H9 (cell line): Measurements from ENCODE around the gene LCN2. TPM values are rescaled to one million over a fixed set of nuclear protein-coding genes. Genes with fewer than 3 reads are reported as not detected.

Source experiments
- DNase-seq: peaks from one replicate; pipeline ENCODE4 v3.0.0-alpha.2; 2017
- H2AFZ ChIP-seq: one replicate; pipeline ENCODE4 v1.6.1; 2013; ENCODE audit warnings: mild to moderate bottlenecking, low read length, control low read depth, moderate library complexity
- H2AK5ac ChIP-seq: 2 replicates; pipeline ENCODE4 v1.6.1; 2013; ENCODE audit warnings: low read length, control low read depth, mixed read lengths; ENCODE audit not compliant: insufficient read length
- H2BK120ac ChIP-seq: one replicate; pipeline ENCODE4 v1.6.1; 2013; ENCODE audit warnings: low read depth, mild to moderate bottlenecking, low read length, control low read depth, inconsistent platforms; ENCODE audit not compliant: poor library complexity, severe bottlenecking
- H2BK12ac ChIP-seq: 2 replicates; pipeline ENCODE4 v1.6.1; 2013; ENCODE audit warnings: low read length, control low read depth, mixed read lengths, low read depth; ENCODE audit not compliant: insufficient read length
- H2BK15ac ChIP-seq: 2 replicates; pipeline ENCODE4 v1.6.1; 2013; ENCODE audit warnings: low read depth, low read length, control low read depth
- H2BK20ac ChIP-seq: one replicate; pipeline ENCODE4 v1.6.1; 2013; ENCODE audit warnings: low read depth, mild to moderate bottlenecking, low read length, control low read depth, inconsistent platforms; ENCODE audit not compliant: poor library complexity, severe bottlenecking
- H2BK5ac ChIP-seq: 2 replicates; pipeline ENCODE4 v1.6.1; 2013; ENCODE audit warnings: low read length, control low read depth, mixed read lengths; ENCODE audit not compliant: insufficient read length
- H3K14ac ChIP-seq: 2 replicates; pipeline ENCODE4 v1.6.1; 2013; ENCODE audit warnings: low read length, control low read depth; ENCODE audit not compliant: insufficient read depth
- H3K18ac ChIP-seq: 2 replicates; pipeline ENCODE4 v1.6.1; 2013; ENCODE audit warnings: low read depth, mild to moderate bottlenecking, mixed read lengths, low read length, control low read depth; ENCODE audit not compliant: insufficient read length
- H3K23ac ChIP-seq: 2 replicates; pipeline ENCODE4 v1.6.1; 2013; ENCODE audit warnings: low read length, control low read depth, mixed read lengths, low read depth; ENCODE audit not compliant: insufficient read length
- H3K23me2 ChIP-seq: 2 replicates; pipeline ENCODE4 v1.6.1; 2013; ENCODE audit warnings: low read depth, mild to moderate bottlenecking, mixed read lengths, low read length, control low read depth; ENCODE audit not compliant: insufficient read length, poor library complexity, severe bottlenecking
- H3K27ac ChIP-seq: 2 replicates; pipeline ENCODE4 v1.5.1; 2013; ENCODE audit warnings: low read length, control low read depth, mixed read lengths, low read depth; ENCODE audit not compliant: insufficient read length
- H3K27me3 ChIP-seq: 2 replicates; pipeline ENCODE4 v1.6.1; 2013; ENCODE audit warnings: low read length, control low read depth, inconsistent platforms; ENCODE audit not compliant: insufficient read depth
- H3K4ac ChIP-seq: 2 replicates; pipeline ENCODE4 v1.6.1; 2013; ENCODE audit warnings: low read depth, mild to moderate bottlenecking, control low read depth, inconsistent platforms, low read length, moderate library complexity
- H3K4me1 ChIP-seq: 2 replicates; pipeline ENCODE4 v1.6.1; 2013; ENCODE audit warnings: low read length, control low read depth, inconsistent platforms; ENCODE audit not compliant: insufficient read depth
- H3K4me2 ChIP-seq: 2 replicates; pipeline ENCODE4 v1.6.1; 2013; ENCODE audit warnings: low read length, control low read depth, mixed read lengths; ENCODE audit not compliant: insufficient read length, insufficient read depth
- H3K56ac ChIP-seq: 2 replicates; pipeline ENCODE4 v1.6.1; 2013; ENCODE audit warnings: low read depth, mild to moderate bottlenecking, mixed read lengths, low read length, control low read depth; ENCODE audit not compliant: insufficient read length
- H3K79me1 ChIP-seq: 2 replicates; pipeline ENCODE4 v1.6.1; 2013; ENCODE audit warnings: low read depth, mild to moderate bottlenecking, moderate library complexity, low read length, control low read depth, inconsistent platforms; ENCODE audit not compliant: insufficient read depth, poor library complexity, severe bottlenecking
- H3K79me2 ChIP-seq: 2 replicates; pipeline ENCODE4 v1.6.1; 2013; ENCODE audit warnings: low read length, control low read depth, inconsistent platforms; ENCODE audit not compliant: insufficient read depth
- H3K9ac ChIP-seq: 2 replicates; pipeline ENCODE4 v1.6.1; 2013; ENCODE audit warnings: low read length, control low read depth, mixed read lengths; ENCODE audit not compliant: insufficient read length; ENCODE audit errors: extremely low read depth
- H3K9me3 ChIP-seq: one replicate; pipeline ENCODE4 v1.6.1; 2013; ENCODE audit warnings: low read depth, low read length, inconsistent platforms; ENCODE audit not compliant: control insufficient read depth
- H3T11ph ChIP-seq: one replicate; pipeline ENCODE4 v1.6.1; 2013; ENCODE audit warnings: mild to moderate bottlenecking, low read length, control low read depth, inconsistent platforms
- H4K20me1 ChIP-seq: one replicate; pipeline ENCODE4 v1.6.1; 2013; ENCODE audit not compliant: control insufficient read depth, insufficient read length, insufficient read depth
- H4K5ac ChIP-seq: 2 replicates; pipeline ENCODE4 v1.6.1; 2013; ENCODE audit warnings: low read depth, mild to moderate bottlenecking, mixed read lengths, low read length, control low read depth; ENCODE audit not compliant: insufficient read length
- H4K8ac ChIP-seq: replicated peaks from 2 replicates; pipeline ENCODE4 v1.6.1; 2013; ENCODE audit warnings: low read length, control low read depth, mixed read lengths, low read depth; ENCODE audit not compliant: insufficient read length
- H4K91ac ChIP-seq: 2 replicates; pipeline ENCODE4 v1.6.1; 2013; ENCODE audit warnings: low read depth, mild to moderate bottlenecking, moderate library complexity, mixed read lengths, low read length, control low read depth; ENCODE audit not compliant: insufficient read length
- H3K27ac Mint-ChIP-seq, 3 experiments: 2 replicates in 2 of 3; 3 replicates in 1 of 3; pipeline ENCODE4 v1.8.0; 2020 to 2021; ENCODE audit warnings: mixed read lengths in 3 of 3, mild to moderate bottlenecking in 1 of 3, moderate library complexity in 1 of 3
- H3K27me3 Mint-ChIP-seq: 2 replicates; pipeline ENCODE4 v1.8.0; 2021; ENCODE audit warnings: low read depth, mild to moderate bottlenecking, moderate library complexity, mixed read lengths
- H3K36me3 Mint-ChIP-seq, 3 experiments: 2 replicates in 2 of 3; 3 replicates in 1 of 3; pipeline ENCODE4 v1.8.0; 2020 to 2021; ENCODE audit warnings: low read depth in 3 of 3, mixed read lengths in 3 of 3; ENCODE audit not compliant: insufficient read depth in 1 of 3
- H3K4me1 Mint-ChIP-seq, 2 experiments: 2 replicates each; pipeline ENCODE4 v1.8.0; 2020; ENCODE audit warnings: mixed read lengths in 2 of 2
- H3K4me3 Mint-ChIP-seq, 2 experiments: 2 replicates in 1 of 2; 3 replicates in 1 of 2; pipeline ENCODE4 v1.8.0; 2020 to 2021; ENCODE audit warnings: mild to moderate bottlenecking in 2 of 2, mixed read lengths in 2 of 2, moderate library complexity in 1 of 2
- H3K9me3 Mint-ChIP-seq, 2 experiments: 2 replicates in 1 of 2; 3 replicates in 1 of 2; pipeline ENCODE4 v1.8.0; 2020; ENCODE audit warnings: mild to moderate bottlenecking in 2 of 2, mixed read lengths in 2 of 2, moderate library complexity in 1 of 2
- WGBS: extraction: QIAGEN DNeasy Blood & Tissue Kit; methylation state at CpG from one replicate; pipeline ENCODE4 v1.1.7; 2013; ENCODE audit warnings: missing lambda C conversion rate, low lambda C conversion rate, mixed read lengths; ENCODE audit not compliant: insufficient read length; ENCODE audit errors: extremely low coverage; 5-methylcytosine and 5-hydroxymethylcytosine counted together
- total RNA-seq: library from RNA; stranded (reverse); gene quantifications from 2 replicates; pipeline ENCODE4 v1.2.1, GENCODE V29; 2021
- TF ChIP-seq, protein P1 (sequence below): fragments of 200-600 bp; sonication (generic); conservative IDR thresholded peaks from 3 replicates; pipeline ENCODE4 v1.8.0; 2021; ENCODE audit warnings: antibody characterized with exemption, mild to moderate bottlenecking

LCN2 gene
- total RNA-seq, 1 experiment from 2014 or later = not detected

DNA sequence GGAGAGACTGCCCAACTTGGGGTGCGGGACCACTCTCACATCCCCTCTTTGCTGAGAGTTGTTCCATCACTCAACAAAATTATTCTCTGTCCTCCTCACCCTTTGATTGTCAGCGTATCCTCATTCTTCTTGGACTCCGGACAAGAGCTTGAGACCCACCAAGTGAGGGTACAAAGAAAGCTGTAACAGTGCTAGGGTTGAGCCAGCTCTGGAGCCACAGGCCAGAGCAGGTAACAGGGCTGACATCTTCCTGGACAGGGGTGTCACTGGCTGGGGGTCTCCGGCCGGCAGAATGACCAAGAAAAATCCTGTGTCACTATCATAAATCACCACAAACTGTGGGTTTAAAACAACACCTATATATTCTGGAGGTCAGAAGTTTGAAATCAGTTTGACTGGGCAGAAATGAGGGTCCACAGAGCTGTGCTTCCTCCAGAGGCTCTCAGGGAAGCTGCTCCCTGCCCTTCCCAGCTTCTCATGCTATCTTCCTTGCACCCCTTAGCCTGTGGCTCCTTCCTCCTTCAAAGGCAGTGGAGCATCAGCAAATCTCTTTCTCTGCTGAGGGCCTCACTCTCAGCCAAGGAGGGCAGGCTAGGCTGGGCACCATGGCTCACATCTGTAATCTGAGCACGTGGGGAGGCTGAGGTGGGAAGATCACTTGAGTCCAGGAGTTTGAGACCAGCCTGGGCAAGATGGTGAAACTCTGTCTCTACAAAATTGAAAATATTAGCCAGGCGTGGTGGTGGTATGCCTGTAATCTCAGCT lies 6.7 kb downstream of the LCN2 start:
- H3K79me1 ChIP-seq = no peaks in the 10 kb centered on the region
- H3K9ac ChIP-seq = no peak overlapping the region
- no peak overlapping the region for H3K27ac Mint-ChIP-seq
- no peak for DNase-seq
- H3K9me3 Mint-ChIP-seq = no peaks in the 10 kb centered on the region
- no peaks in the 10 kb centered on the region for H4K20me1 ChIP-seq
- no peaks in the 10 kb centered on the region for H3K27me3 ChIP-seq
- H2BK15ac ChIP-seq = no peak overlapping the region
- no peak overlapping the region for H4K91ac ChIP-seq
- H3K79me2 ChIP-seq = no peaks in the 10 kb centered on the region
- H3K27ac ChIP-seq = no peak overlapping the region
- TF ChIP-seq, protein P1, sequence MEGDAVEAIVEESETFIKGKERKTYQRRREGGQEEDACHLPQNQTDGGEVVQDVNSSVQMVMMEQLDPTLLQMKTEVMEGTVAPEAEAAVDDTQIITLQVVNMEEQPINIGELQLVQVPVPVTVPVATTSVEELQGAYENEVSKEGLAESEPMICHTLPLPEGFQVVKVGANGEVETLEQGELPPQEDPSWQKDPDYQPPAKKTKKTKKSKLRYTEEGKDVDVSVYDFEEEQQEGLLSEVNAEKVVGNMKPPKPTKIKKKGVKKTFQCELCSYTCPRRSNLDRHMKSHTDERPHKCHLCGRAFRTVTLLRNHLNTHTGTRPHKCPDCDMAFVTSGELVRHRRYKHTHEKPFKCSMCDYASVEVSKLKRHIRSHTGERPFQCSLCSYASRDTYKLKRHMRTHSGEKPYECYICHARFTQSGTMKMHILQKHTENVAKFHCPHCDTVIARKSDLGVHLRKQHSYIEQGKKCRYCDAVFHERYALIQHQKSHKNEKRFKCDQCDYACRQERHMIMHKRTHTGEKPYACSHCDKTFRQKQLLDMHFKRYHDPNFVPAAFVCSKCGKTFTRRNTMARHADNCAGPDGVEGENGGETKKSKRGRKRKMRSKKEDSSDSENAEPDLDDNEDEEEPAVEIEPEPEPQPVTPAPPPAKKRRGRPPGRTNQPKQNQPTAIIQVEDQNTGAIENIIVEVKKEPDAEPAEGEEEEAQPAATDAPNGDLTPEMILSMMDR = no peak
- peaks cover 2% of the 10 kb centered on the region; the same call in 1 of the 2 replicates for H3K27me3 Mint-ChIP-seq
- H2BK5ac ChIP-seq = no peak overlapping the region
- H3K23ac ChIP-seq = no peak overlapping the region
- WGBS = no CpG with 5 or more reads among the region's 7 CpGs
- H3K4me3 Mint-ChIP-seq = no peak overlapping the region
- H3K4me1 ChIP-seq = no peaks in the 10 kb centered on the region
- H3K14ac ChIP-seq = no peak overlapping the region
- no peak overlapping the region for H3K18ac ChIP-seq
- no peak overlapping the region for H2BK12ac ChIP-seq
- no peak overlapping the region for H2AK5ac ChIP-seq
- no peaks in the 10 kb centered on the region for H3K36me3 Mint-ChIP-seq
- peaks cover 4 to 7% of the 10 kb centered on the region in 2 experiments for H3K4me1 Mint-ChIP-seq
- no peak overlapping the region for H3T11ph ChIP-seq
- no peaks in the 10 kb centered on the region for H3K9me3 ChIP-seq
- H3K4me2 ChIP-seq = no peak overlapping the region
- H3K56ac ChIP-seq = no peak overlapping the region
- peaks cover 7% of the 10 kb centered on the region for H3K23me2 ChIP-seq
- H4K8ac ChIP-seq = no peak overlapping the region
- no peak overlapping the region for H4K5ac ChIP-seq
- H2AFZ ChIP-seq = no peak overlapping the region
- H2BK20ac ChIP-seq = no peak overlapping the region
- no peak overlapping the region for H3K4ac ChIP-seq
- no peak overlapping the region for H2BK120ac ChIP-seq
